Fibroblast of villous mesenchyme (primary cell): Measurements from ENCODE around the gene CHD9NB. TPM values are rescaled to one million over a fixed set of nuclear protein-coding genes. Genes with fewer than 3 reads are reported as not detected.
A peak's percentile ranks its signal among the peaks of the same experiment; 100 is the strongest.
"Not testable (repeated sequence)": the region's sequence is repeated elsewhere in the genome, so short reads cannot be mapped to it uniquely, and the experiment has no call there.

ENCODE experiments used
- DNase-seq: peaks from one replicate; pipeline ENCODE4 v3.0.0-alpha.2; 2010; ENCODE audit warnings: low read depth
- H3K4me3 ChIP-seq: 2 replicates; pipeline ENCODE4 v1.5.1; 2011; ENCODE audit warnings: low read depth, mild to moderate bottlenecking, low read length
- CTCF ChIP-seq: IDR thresholded peaks from 2 replicates; pipeline ENCODE4 v1.5.1; 2012; ENCODE audit warnings: low read depth, mild to moderate bottlenecking, low read length; ENCODE audit not compliant: insufficient read depth
- total RNA-seq: library from RNA; depleted of rRNA; stranded (reverse); fragments of >200 nt; gene quantifications from 2 replicates; pipeline ENCODE4 v1.2.3, GENCODE V29; 2012

The CHD9NB gene
- total RNA-seq, 1 donor: 2.6 TPM

- TF ChIP-seq CTCF: no peak
- H3K4me3 ChIP-seq: no peak overlapping the region
- peak; percentile 29 for DNase-seq
These were observed 5.7 kb upstream of the CHD9NB start for GRCh38 chr16:53058441-53058840.

- TF ChIP-seq CTCF: no peak
- H3K4me3 ChIP-seq: no peak overlapping the region
- no peak for DNase-seq
These were observed 5.0 kb upstream of the CHD9NB start for GRCh38 chr16:53057658-53058057.

- no peak overlapping the region for H3K4me3 ChIP-seq
- peak; percentile 57 for DNase-seq
- no peak for TF ChIP-seq CTCF
These were observed 3.7 kb upstream of the CHD9NB start for GRCh38 chr16:53056392-53056881.

GRCh38 chr16:53055541-53056391 lies 3.1 kb upstream of the CHD9NB start:
- H3K4me3 ChIP-seq: peak overlapping the region; percentile 61
- TF ChIP-seq CTCF: no peak
- peak; percentile 97 for DNase-seq

GRCh38 chr16:53054670-53055485 lies 2.2 kb upstream of the CHD9NB start, which contains the start of gene CHD9:
CHD9 (plus strand) TSS chr16:53054991; CDS start chr16:53156090, 101,099 bp downstream.
- H3K4me3 ChIP-seq: peak within 1 kb of the TSS; percentile 61
- peak; percentile 87 for DNase-seq
- TF ChIP-seq CTCF: peak; percentile 99

GRCh38 chr16:53053967-53054669 lies 1.4 kb upstream of the CHD9NB start:
- TF ChIP-seq CTCF: no peak
- peak overlapping the region; percentile 61 for H3K4me3 ChIP-seq
- no peak for DNase-seq

GRCh38 chr16:53051255-53051654 lies 1.4 kb downstream of the CHD9NB start:
- H3K4me3 ChIP-seq, DNase-seq: not testable (repeated sequence)
